ENCODE measurements around the gene PTH2.

Gene PTH2

GRCh38 chr19:49409441-49410029 is 13.7 kb downstream of the PTH2 start:
- DNase-seq = no peak

GRCh38 chr19:49408816-49409440 is 14.3 kb downstream of the PTH2 start:
- DNase-seq = no peak

GRCh38 chr19:49407482-49408015 is 15.7 kb downstream of the PTH2 start:
- no peak for DNase-seq

- DNase-seq = no peak
These were observed 16.2 kb downstream of the PTH2 start for GRCh38 chr19:49407079-49407478.

- peak; percentile 98 to 99 for DNase-seq
These were observed 19.6 kb downstream of the PTH2 start for GRCh38 chr19:49403404-49404187.

GRCh38 chr19:49400029-49400428 is 23.2 kb downstream of the PTH2 start:
- DNase-seq = no peak

- DNase-seq = no peak
These were observed 24.3 kb downstream of the PTH2 start for GRCh38 chr19:49398931-49399330.

- no peak for DNase-seq
These were observed 25.1 kb downstream of the PTH2 start for GRCh38 chr19:49398001-49398615.

- no peak for DNase-seq
These were observed 26.3 kb downstream of the PTH2 start for GRCh38 chr19:49396738-49397505.

- DNase-seq = no peak
These were observed 27.4 kb downstream of the PTH2 start for GRCh38 chr19:49395581-49396407.

- DNase-seq = no peak
These were observed 29.4 kb downstream of the PTH2 start for GRCh38 chr19:49393881-49394280.

GRCh38 chr19:49391581-49392399 is 31.5 kb downstream of the PTH2 start:
- peak; percentile 61 to 82 for DNase-seq

GRCh38 chr19:49390929-49391359 is 32.3 kb downstream of the PTH2 start:
- DNase-seq = no peak

- no peak for DNase-seq
These were observed 32.9 kb downstream of the PTH2 start for GRCh38 chr19:49390131-49390928.

- DNase-seq = no peak
These were observed 33.8 kb downstream of the PTH2 start for GRCh38 chr19:49389406-49389805.

- DNase-seq = peak; percentile 19 to 27
These were observed 35.3 kb downstream of the PTH2 start, which contains the start of gene KASH5 for GRCh38 chr19:49387936-49388372. Gene KASH5 (plus strand): TSS chr19:49388249. CDS start chr19:49390884, 2,635 bp downstream.

GRCh38 chr19:49383599-49383998 is 39.6 kb downstream of the PTH2 start:
- no peak for DNase-seq

GRCh38 chr19:49382639-49383038 is 40.6 kb downstream of the PTH2 start:
- no peak for DNase-seq

GRCh38 chr19:49380391-49380790 is 42.9 kb downstream of the PTH2 start:
- DNase-seq = no peak

GRCh38 chr19:49378512-49378911 is 44.7 kb downstream of the PTH2 start:
- DNase-seq = no peak
